GM18499 (cell line): ENCODE results near the gene FIZ1.

ENCODE experiments used
- ATAC-seq: cut with Tn5 transposase; IDR thresholded peaks from one replicate; pipeline ENCODE4 v1.9.1; 2021; ENCODE audit warnings: moderate number of reproducible peaks; ENCODE audit not compliant: insufficient read depth, unreplicated experiment

Gene FIZ1, protein sequence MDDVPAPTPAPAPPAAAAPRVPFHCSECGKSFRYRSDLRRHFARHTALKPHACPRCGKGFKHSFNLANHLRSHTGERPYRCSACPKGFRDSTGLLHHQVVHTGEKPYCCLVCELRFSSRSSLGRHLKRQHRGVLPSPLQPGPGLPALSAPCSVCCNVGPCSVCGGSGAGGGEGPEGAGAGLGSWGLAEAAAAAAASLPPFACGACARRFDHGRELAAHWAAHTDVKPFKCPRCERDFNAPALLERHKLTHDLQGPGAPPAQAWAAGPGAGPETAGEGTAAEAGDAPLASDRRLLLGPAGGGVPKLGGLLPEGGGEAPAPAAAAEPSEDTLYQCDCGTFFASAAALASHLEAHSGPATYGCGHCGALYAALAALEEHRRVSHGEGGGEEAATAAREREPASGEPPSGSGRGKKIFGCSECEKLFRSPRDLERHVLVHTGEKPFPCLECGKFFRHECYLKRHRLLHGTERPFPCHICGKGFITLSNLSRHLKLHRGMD

DNA sequence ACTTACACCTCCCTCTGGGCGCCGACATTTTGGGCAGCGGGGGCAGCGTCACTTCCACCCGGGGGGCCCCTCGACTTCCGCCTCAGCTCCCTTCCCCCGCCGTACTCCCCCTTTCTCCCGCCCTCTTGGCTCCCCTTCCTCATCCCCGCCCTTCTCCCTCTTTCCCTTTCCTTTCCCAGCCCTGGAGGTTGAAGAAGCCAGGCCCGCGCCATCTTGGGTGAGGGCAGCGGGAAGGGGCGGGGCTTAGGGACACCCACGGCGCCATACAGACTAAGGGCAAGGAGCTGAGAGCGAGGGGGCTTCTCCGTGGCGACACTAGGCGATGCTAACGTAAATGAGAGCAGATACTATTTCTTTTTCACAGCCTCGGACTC, at the start of gene FIZ1:
Gene FIZ1, minus strand, starts transcription at position 50 of the 374 bp plus-strand sequence. CDS start 1,652 bp downstream, outside the sequence.
- ATAC-seq: peak; percentile 26

DNA sequence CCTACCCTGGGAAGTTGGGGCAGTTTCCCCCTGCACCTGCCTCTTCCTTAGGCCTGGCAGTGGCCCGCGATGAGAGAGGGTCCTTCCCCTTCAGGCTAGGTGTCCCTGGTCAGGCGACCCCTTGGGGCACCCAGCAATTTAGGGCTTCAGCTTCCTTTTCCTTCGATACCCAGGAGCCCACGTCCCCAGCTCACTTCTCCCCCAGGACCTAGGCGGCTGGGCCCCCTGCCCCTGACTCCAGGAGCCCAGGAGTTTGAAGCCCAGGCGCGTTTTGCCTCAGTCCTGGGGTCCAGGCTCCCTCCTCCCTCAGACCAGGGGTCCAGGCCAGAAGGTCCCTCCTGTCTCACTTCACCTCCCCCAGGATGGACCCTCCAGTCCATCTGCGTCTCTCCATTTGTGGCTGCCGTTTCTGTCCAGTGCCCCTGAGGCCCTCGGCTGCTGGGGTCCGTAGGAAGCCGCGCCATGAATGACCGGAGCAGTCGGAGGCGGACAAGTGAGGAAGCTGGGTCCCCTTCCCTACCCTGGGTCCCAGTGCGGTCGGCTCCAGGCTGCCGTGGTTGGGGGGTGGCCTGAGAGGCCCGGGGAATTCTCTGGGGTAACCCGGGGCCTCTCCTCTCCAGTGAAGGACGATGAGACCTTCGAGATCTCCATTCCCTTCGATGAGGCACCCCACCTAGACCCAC, 49.4 kb upstream of the FIZ1 start:
- ATAC-seq: no peak

DNA sequence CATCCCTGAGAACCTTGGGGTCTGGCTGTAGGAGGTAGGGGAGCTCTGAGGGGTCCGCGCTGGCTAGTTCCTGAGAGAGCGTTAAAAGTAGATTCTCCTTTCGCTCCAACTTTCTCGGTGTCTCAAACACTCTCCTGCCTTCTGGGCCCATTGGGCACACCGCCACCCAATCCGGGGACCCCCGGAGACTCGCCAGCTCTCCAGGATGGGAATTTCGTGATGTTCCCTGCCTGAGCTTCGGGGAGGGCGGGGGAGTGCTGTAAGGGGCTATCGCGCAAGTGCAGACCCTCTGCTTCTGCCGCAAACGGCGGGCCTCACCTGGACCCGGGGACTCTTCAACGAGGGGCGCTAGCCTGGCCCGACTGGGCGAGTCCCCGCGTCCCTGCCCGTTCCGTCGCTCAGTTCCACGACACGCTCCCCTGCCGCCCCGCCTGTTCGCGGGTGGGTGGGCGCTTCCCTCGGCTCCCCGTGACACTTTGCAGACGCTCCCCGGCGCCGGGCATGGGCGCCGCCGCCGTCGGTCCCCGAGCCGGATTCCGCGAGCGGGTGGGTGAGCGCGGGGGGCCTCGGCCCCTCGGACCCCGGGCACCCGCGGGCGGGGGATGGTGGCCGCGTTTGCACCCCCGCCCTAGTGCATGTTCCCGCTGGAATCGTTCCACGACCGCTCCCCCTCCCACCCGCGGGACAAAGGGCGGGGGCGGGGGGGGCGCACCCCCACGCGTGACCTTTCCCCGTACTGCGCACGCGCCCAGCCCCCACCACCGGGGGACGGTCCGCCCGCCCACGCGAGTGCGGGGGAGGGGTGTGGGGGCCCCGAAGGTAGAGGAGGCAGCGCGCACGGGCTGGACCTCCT, 48.6 kb upstream of the FIZ1 start, which contains the start of gene CCDC106:
Gene CCDC106, plus strand, starts transcription at position 481 of the 853 bp plus-strand sequence. CDS start 835 bp downstream, outside the sequence.
- no peak for ATAC-seq

DNA sequence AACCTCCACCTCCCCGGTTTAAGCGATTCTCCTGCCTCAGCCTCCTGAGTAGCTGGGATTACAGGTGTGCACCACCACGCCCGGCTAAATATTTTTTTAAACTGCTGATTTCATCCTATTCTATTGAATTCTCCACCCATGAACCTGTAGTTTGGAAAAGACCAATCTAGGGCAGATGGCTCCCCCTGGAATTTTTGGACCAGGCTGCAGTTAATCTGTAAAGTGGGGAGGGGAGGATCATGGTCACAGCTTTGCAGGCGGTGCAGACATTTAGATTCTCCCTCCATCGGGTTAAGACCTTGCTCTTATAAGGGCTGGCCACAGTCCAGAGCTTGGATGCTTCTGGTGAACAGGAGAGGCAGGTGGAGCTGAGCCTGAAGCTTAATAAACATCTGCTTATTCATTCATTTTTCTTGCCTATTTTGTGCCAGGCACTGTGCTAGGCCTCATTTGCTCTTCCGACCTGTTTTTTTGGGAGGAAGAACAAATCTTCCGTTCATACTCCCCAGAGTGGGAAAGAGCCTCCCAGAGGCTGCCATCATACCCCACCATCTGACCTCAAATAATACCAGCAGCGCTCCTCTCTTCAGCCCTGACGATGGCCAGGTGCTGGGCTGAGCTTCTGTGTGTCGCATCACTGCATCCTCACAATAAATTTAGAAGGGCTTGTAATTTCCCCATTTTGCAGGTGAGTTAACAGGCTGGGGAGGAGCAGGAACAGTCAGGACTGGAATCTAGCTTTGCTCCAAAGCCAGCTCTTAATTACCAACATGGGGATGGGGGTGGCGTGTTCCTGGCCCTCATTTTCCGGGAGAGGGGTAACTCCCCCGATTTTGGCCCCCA, 47.8 kb upstream of the FIZ1 start:
- no peak for ATAC-seq

DNA sequence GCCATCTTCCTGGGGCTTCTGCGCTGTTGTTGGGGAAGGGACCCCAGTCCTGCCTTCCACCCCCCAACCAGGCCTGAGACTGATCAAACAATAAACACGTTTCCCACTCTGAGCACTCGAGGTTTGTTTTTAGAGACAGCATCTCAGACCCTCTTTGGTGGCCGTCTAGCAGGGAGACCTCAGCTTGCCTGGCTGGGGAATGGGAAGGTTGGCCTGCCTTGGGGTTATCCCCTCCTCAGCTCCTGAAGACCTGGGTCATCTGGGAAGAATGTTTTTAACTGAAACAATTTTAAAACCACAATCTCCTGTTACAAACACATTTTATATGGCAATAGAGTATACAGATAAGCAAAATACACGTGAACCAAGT, 46.2 kb upstream of the FIZ1 start:
- no peak for ATAC-seq

DNA sequence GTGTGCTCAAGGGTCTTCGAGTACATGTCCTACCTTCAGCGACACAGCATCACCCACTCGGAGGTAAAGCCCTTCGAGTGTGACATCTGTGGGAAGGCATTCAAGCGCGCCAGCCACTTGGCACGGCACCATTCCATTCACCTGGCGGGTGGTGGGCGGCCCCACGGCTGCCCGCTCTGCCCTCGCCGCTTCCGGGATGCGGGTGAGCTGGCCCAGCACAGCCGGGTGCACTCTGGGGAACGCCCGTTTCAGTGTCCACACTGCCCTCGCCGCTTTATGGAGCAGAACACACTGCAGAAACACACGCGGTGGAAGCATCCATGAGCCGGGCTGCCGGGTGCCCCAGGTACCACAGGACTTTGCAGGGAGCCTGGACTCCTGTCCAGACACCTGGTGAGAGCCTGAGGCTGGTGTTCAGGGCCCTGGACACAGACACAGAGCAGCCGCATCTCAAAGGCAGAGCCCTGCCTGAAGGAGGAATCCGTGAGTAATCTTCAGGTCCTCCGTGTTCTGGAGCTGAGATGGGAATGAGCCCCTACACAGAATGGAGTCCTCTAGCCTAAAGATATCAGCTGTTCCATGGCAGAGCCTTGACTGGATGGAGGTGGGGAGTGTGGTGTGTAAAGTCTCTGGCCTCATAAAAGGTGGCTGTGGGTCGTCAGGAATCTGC, 45.7 kb upstream of the FIZ1 start:
- no peak for ATAC-seq

DNA sequence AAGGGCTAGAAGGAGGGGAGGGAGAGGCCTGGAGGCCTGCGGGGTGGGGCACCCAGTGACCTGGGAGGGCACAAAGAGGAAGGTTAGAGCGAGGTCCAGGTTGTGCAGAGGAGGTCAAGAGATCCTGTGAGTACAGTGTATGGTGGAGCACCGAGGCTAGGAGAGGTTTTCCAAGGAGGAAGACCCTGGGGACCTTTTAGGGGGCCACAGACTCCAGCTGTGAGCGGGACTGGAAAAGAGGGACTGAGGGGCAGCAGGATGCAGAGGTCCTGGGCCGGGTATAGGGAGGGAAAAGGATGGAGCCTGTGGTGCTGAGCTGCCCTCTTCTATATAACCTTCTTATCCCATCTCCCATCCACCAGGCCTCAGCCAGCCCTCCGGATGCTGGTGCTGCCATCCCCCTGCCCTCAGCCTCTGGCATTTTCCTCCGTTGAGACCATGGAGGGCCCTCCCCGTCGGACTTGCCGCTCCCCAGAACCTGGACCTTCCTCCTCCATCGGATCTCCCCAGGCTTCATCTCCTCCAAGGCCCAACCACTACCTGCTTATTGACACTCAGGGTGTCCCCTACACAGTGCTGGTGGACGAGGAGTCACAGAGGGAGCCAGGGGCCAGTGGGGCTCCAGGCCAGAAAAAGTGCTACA, 45.0 kb upstream of the FIZ1 start:
- no peak for ATAC-seq

DNA sequence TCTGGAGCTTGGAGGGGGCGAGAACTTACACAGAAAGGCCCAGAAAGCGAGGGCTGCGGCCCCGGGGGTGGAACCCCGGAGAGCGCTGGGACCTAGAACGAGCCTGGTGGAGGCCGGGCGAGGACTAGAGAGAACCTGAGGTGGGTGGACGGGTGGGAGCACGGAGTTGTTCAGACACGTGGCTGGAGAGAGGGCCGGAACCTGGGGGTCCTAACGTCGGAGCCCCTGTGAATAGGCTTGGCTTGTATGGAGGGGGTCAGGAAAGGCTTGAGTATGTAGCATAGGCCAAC, 44.5 kb upstream of the FIZ1 start:
- ATAC-seq: no peak

DNA sequence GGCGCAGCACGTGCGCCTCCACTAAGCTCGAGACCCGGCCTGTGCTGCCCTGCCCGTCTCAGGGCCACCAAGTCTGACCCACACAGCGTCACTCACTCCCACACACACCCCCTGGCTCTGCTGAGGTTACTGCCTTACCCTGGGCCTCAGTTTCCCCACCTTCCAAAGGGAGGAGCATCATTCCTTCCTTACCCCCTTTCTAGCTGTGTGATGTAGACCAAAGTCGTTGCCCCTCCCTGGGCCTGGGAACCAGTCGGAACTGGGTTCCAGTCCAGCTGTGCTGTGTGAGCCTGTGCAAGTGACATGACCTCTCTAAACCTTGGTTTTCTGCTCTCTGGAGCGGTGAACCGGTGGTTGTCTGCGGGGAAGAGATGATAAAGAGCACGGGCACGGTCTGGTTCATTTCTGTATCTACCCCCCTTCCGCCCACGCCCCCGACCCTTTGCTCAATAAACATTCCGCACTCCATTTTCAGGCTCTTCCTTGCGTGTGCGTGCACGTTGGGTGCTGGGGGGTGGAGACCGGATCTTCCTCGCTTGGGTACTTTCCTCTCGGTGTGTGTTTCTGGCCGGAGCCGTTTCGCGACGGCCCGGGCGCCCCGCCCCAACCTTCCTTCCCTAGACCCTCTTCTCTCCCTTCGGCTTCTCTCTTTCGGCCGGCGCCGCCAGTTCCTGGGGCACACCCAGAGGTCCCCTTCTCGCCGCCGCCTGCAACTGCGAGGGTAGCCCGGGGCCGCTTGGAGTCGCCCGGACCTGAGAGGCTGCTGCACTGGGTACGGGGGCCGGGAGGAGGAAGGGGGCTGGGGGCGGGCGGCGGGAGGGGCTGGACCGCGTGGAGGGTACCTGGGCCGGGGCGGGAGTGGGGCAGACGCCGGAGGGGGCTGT, 43.9 kb upstream of the FIZ1 start, which contains the start of gene ZNF581:
Gene ZNF581, plus strand, starts transcription at position 647 of the 884 bp plus-strand sequence. CDS start 923 bp downstream, outside the sequence.
- ATAC-seq: no peak

DNA sequence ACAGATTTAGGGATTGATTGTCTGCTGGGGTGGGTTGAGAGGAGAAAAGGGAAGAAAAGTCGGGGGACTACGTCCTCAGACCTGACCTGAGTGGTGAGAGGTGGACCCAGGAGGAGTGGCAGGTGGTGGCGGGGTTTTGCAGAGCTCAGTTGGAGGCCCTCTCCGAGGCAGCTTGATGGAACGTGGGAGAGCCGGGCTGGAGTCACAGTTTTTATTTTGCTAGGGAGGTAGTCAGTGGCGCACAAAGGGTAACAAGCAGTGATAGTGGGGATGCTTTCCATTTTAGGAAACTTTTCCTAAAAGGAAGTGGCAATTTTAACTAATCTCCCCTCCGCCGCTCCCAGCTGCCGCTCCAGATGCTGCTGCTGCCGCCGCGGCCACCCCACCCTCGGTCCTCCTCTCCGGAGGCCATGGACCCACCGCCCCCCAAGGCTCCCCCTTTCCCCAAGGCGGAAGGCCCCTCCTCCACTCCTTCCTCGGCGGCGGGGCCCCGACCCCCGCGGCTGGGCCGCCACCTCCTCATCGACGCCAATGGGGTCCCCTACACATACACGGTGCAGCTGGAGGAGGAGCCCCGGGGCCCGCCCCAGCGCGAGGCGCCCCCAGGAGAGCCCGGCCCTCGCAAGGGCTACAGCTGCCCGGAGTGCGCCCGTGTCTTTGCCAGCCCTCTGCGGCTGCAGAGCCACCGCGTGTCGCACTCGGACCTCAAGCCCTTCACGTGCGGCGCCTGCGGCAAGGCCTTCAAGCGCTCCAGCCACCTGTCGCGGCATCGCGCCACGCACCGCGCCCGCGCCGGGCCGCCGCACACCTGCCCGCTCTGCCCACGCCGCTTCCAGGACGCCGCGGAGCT, 43.1 kb upstream of the FIZ1 start:
- ATAC-seq: no peak

DNA sequence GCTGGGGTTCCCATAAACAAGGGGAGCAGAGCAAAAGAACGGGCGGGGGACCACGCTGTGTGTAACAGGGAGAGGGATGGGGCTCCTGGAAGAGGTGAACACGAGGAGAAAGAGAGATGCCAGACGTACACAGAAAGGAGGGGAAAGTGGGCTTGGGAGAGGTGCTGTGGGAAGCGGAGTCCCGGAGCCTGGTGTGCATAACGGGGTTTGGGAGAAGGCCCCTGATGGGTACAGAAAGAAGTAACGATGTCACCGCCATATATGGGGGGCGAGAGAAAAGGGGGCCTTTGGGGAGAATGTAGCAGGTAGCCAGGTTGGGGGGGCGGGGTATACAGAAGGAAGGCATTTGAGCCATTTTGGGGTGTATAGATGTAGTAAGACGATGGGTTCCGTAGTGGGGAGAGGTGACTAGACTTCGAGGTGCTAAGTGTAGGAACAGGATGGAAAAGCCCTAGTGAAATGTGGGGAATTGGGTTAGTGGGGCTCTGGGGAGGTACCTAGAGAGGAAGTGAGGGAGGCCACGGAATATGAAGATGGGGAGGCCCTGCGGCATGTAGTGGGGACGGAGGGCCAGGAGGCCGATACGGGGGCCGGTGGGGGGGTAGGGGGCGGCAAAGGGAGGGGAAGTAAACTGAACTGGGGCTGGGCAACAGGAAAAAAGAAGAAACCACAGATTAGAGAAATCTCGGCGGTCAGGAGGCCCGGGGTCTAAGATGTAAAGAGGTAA, 42.3 kb upstream of the FIZ1 start:
- ATAC-seq: no peak

DNA sequence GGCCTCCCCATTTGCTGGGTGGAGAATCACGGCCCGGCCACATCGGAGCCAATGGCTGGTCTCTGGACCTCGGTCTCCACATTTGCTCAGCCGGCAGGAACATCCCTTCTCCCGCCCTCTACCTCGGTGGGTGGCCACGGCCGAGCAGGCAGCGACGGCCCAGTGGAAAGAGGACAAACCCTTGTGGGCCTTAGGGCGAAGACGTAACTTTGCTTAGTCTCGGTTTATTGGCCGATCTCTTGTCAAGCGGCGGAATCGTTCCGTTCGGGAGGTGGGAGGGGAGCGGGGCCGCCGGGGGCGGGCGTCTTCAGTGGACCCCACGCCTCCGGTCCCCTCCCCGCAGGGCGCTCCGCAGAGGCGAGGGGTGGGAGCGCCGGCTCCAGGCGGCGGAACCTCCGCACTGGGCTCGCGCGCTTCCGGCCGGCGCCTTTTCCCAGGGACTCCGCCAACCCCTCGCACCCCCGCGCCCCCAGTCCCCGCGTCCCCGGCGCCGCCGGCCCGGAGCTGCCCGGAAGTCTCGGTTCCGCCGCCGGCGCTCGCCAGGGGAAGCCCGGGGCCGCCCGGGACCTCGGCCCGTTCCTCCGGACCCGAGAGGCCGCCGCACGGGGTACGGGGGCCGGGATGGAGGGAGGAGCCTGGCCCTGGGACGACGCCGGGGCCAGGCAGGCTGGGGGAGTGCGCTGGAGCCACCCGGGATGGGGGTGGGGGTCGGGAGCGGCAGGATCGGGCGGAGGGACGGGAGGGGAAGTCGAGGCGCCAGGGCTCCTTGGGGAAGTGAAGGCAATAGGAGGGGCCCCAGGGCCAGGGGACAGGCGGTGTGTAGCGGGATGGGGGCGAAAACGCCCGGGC, 41.5 kb upstream of the FIZ1 start, which contains the start of gene ZNF580:
Gene ZNF580, plus strand, starts transcription at position 426 of the 849 bp plus-strand sequence. CDS start 1,507 bp downstream, outside the sequence.
- ATAC-seq: no peak

DNA sequence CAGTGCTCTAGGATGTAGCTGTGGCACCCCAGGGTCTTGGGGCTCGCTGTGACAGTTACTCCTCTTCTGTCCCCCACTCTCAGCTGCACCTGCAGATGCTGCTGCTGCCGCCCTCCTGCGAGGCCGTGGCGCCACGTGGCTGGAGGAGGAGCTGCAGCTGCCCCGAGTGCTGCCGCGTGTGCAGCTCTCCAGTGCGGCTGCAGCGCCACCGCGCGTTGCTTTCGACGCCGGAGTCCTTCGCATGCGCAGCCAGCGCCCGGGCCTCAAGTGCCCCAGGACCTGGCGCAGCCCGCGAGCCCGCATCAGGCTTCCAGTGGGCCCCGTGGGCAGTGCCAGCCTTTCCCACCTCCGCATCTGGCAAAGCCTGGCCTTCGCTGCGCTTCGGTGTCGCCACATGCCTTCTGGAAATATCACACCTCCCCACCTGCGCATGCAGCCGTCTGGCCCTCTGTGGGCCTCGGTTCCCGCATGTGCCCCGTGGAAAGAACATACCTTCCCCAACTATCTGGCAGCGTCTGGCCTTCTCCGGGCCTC, 40.8 kb upstream of the FIZ1 start:
- no peak for ATAC-seq

DNA sequence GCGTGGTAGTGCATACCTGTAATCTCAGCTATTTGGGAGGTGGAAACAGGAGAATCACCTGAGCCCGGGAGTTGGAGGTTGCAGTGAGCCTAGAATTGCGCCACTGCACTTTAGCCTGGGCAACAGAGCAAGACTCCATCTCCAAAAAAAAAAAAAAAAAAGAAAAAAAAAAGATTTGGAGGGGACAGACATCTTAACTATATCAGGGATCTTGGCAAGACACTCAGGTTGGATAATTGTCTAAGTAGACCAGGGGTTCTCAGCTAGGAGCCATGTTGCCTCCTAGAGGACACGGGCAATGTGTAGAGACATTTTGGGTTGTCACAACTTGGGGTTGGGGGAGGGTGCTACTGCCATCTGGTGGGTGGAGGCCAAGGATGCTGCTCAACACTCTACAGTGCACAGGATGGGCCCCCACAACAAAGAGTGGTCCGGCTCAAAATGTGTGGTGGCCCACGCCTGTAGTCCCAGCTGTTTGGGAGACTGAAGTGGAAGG, 39.6 kb upstream of the FIZ1 start:
- no peak for ATAC-seq

DNA sequence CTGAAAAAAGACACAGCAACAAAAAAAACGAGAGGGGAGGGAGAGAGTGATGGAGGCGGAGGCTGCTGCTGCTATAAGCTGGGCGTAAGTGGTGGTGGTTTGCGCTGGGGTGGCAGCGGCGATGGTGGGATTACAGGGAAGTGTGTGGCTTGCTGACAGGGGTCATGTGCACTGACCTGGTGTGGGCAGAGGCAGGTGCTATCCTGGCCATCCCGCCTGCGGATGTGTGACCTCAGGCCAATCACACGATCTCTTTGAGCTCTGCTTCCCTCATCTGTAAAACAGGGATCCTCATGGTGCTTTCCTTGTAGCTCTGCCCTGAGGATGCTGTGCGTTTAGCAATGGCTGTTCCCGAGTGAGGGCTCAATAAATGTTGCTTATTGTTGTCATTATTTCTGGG, 38.2 kb upstream of the FIZ1 start:
- no peak for ATAC-seq
